ENCODE data around the gene PGRMC1.
"Not testable (repeated sequence)": the region's sequence is repeated elsewhere in the genome, so short reads cannot be mapped to it uniquely, and the experiment has no call there.

The PGRMC1 gene

DNA sequence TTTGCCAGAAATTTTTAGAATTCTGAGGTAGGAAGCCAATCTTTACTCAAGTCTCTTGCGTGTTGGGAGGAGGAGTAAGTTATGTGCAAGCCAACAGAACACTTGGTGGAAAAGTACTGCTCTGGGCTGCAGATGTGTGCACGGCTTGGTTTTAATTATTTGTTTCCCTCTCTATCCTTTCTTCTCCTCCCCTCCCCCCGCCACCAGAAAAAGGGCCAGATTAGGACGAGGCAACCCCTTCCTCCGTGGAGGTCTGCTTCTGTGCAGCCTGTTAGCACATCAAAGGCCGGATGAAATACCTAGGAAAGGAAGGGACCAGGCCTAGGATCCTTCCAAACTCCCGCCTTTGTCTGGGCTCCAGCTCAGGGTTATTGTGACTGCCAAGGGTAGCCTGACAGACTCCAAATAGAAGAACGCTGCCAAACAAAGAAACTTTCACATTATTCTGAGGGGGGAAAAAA, 1.0 kb upstream of the PGRMC1 start:
- no peak for DNase-seq (ENCODE audit: low spot score)

DNA sequence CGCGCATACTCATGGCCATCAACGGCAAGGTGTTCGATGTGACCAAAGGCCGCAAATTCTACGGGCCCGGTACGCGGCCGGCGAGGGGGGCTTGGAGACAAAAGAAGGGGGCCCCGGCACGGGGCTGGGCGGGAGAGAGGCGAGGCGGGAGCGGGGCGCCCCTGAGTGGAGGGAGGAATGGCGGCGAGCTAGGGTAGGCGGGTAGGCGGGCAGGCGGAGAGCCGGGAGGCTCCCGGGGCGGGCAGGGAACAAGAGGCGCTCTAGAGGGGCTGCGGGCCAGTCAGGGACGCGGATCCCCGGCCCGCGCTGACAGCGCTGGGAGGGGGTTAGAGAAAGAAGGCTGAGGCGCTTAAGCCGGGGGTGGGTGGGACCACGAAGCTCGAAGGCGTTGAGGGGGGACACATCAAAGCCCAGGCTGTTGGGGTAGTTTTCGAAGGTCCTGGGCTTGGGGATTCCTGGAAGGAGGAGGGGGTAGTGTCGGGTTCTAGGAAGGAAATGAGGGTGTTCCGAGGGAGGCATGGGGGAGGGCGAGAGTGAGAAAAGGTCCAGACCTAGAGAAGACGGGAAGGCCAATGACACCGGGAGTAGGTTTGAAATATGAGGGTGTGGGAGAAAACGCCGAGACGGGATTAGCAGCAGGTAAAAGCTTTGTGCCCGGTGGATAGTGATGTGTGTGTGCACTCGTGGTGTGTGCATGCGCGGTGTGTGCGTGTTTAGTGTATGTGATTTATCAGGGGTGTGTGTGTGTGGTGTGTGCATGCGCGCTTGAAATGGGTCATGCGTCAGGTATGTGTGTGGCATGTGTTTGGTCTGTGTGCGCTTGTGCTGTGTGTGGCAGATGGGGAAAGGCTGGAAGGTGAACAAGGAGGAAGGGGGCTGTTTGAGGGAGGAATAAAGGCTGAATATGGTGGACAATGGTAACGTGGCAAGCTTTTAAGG, 807 bp downstream of the PGRMC1 start:
- peak; percentile 41 for DNase-seq (ENCODE audit: low spot score)

DNA sequence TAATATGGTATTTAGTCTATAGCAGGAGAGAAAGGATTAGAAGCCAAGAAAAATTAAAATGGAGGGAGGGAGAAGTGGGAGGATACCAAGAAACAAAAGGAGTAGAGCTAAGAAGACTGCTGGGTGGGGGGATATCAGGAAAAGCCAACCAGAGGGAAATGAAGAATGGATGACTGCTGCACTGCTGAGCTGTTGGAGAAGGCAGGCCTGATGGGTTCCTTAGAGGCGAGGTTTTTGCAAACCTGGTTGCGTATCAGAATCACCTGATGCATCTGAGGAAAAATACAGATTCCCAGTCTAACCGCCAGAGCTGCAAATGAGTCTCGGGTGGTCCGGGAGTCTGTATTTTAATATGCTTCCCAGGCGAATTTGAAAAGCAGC, 1.5 kb downstream of the PGRMC1 start:
- no peak for DNase-seq (ENCODE audit: low spot score)

DNA sequence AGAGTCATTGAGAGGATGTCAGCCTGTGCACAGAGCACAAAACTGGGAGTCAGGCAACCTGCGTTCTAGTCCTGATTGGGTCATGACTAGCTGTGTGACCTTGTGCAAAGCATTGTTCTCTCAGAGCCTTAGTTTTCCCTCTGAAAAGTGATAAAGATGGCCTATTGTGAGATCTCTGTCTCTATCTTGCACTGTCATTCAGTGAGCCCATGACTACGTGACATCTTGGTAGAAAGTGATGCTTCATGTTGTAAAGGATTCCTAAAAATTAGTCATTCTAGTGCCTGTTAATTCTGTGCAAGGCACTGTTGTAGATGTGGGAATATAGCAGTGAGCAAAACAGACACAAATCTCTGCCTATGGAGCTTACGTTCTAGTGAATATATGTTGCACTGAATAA, 2.5 kb downstream of the PGRMC1 start:
- DNase-seq (ENCODE audit: low spot score) = no peak

- DNase-seq (ENCODE audit: low spot score) = no peak
Observed at GRCh38 chrX:119240356-119240755, 4.3 kb downstream of the PGRMC1 start.

DNA sequence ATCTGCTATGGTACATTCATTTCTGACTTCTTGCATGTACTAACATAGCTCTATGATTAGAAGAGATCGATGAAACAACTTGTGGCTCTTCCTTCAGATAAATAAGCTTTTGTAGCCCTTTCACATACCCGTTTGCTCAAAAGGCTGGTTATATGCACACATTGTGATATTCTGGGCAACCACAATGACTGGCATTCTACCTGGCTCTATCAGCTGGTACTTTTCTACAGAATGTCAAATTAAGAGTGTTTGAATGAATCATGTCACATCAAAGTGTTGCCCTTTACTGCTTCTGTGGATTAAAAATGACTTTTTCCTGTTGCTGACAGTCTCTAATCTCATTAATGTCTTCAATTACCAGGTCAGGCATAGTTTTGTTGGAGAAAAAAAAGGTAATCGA, 11.6 kb downstream of the PGRMC1 start:
- no peak for DNase-seq (ENCODE audit: low spot score)

DNA sequence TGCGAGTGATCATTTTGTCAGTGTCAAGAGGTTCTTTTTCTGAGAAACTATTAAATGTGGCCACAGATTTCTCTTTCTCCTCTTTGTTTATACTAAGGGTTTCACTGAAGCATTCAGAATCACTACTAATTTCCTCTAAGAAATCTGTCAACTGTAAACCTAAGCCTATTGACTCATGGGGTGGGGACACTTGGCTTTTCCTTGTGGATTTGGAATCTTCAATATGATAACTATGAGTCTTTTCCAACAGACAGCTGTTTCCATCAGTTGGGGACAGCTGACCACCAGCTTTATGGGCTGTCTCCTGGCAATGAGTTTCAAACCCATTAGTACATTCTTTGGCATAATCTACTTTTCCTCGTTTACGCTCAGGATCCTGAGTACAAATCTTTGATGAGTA, 13.8 kb downstream of the PGRMC1 start:
- DNase-seq (ENCODE audit: low spot score) = no peak

GRCh38 chrX:119251386-119251785, 15.3 kb downstream of the PGRMC1 start:
- DNase-seq (ENCODE audit: low spot score) = no peak

DNA sequence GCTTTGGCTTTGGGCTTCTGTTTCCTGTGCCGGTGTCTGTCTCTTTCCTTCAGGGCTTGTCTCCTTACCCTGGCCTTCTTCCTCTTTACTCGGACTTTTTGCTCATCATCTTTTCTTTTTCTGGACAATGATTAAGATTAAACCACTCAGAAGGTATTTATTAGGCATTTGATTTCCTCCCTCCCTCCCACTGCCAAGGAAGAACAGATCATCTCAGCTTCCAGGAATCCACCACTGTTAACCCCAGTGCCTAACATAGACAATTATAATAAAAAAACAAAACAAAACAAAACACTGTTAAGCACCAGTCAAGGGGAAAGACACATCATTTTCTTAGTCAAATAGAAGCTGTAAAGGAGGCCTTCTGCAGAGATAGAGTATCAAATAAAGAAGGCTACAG, 16.6 kb downstream of the PGRMC1 start:
- DNase-seq (ENCODE audit: low spot score) = no peak

DNA sequence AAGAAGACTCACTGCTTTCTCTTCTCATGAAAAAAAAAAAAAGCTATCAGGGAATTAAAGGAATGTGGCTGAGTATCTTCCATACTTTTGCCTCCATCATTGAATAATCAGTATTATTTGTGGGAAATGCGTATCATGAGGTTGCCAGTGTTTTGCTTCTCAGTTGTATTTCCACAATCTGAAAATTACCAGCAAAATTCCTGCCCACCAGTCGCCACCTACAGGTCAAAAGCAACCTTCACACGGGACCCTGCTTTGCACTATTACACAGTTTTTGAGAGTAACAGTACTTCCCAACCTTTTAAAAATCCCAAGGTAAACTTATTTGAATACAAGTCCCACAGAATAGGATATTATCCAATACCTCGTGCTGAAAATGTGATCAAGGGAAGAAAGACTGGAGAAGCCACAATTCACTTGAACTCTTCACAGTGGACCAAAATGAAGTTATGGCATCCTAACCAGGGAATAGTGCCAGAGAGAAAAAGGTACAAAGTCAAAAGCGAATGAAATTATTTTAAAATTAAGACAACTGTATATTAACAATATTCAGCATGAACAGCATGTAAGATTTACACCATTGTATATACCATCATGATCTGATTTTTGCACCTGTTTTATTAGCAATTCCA, 30.4 kb downstream of the PGRMC1 start:
- DNase-seq (ENCODE audit: low spot score) = peak; percentile 38

DNA sequence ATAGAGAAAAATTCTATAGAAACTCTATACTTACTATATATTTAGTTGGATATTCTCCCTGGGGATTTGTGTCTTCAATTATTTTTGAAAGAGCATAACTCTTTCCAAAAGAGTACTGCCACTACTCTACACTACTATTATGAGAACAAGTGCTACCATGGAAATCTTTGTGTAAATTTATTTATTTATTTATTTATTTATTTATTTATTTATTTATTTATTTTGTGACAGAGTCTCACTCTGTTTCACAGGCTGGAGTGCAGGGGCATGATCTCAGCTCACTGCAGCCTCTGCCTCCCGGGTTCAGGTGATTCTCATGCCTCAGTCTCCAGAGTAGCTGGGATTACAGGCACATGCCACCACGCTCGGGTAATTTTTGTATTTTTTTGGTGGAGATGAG, 31.0 kb downstream of the PGRMC1 start:
- DNase-seq (ENCODE audit: low spot score) = not testable (repeated sequence)

DNA sequence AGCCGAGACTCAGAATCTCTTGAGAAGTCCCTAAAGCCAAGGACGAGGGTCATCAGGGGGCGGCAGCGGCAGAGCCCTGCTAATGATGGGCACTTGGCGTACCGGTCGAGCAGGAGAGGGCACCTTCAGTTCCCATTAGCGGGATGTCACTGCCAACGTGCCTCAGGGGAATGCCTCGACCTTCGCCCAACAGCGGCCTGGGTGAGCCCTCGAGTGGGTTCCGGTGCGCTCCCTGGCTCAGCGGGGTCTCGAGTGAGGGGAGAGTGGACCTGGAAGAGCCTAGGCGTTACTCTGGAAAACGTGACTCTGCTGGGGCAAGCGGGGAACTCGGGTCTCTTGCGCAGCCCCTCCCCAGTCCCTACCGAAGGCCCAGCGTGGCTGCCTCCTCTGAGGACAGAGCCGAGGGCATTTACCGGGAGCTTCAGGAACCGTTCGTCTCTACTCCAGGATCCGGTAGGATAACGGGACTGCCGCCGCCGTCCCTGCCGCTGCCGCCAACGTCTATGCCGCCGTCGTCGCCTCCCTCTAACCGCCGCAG, 36.9 kb downstream of the PGRMC1 start:
- DNase-seq (ENCODE audit: low spot score) = no peak

DNA sequence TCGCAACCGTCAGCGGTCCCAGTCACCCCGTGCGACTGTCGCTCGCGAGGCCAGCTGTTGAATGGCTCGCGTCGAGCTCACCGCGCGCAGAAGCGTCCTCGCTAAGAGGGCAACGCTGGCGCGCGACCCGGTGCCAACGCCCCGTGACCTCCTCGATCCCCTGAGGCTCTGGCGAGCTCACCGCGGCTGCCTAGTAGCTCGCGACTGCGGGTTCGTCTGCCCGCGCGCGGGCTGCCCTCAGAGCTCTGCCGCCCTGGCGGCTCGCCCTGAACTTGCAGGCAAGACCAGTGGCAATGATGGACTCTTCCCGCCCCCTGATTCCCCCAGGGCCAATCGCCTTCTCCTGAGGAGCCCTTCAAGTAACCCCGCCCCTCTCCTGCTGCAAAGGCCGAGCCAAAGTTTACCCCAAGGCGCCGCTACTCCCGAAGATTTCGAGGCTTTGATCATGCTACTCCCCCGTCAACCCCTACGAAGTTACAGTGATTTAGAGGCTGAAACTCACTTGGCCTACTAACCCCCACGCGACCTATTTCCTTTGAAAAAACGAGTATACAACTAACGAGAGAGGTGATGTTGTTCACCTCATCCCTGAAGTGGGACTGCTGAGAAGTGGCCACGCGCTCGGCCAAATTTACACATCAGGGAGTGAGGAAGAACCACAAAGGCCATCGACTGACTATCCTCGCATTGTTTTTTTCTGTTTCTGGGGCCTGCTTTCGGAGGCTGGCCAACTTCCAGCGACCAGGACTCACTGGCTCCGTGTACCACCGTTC, 37.5 kb downstream of the PGRMC1 start:
- no peak for DNase-seq (ENCODE audit: low spot score)

DNA sequence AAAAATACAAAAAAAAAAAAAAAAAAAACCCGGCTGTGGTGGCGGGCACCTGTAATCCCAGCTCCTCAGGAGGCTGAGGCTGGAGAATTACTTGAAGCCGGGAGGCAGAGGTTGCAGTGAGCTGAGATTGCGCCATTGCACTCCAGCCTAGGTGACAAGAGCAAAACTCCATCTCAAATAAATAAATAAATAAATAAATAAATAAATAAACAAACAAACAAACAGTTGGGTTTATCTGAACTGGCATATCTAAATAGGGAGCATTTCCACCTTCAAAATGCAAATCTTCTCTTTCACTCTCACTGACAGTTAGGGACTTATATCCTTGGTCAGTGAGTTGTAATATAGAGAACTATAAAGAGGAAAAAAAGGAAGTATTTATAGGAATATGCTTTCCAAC, 46.3 kb downstream of the PGRMC1 start:
- not testable (repeated sequence) for DNase-seq (ENCODE audit: low spot score)

- DNase-seq (ENCODE audit: low spot score) = no peak
Observed at GRCh38 chrX:119288890-119289393, 52.9 kb downstream of the PGRMC1 start.

DNA sequence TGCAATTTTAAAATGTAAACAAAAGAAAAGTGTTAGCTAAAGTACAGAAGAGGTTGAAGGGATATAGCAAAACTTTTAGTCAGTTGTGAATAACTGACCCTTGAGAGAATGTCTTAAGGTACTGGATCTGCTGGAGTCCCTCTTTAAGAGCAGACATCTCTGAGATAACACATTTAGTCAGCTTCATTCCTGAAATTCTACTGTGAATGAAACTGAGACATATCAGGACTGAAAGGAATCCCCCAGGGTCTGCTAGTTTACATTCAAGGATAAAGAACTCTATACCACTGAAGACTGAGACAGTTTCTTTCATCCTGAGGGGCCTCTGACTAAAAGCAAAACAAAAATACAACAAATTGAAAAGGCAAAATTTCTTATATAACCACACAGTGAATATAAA, 54.4 kb downstream of the PGRMC1 start:
- DNase-seq (ENCODE audit: low spot score) = no peak

DNA sequence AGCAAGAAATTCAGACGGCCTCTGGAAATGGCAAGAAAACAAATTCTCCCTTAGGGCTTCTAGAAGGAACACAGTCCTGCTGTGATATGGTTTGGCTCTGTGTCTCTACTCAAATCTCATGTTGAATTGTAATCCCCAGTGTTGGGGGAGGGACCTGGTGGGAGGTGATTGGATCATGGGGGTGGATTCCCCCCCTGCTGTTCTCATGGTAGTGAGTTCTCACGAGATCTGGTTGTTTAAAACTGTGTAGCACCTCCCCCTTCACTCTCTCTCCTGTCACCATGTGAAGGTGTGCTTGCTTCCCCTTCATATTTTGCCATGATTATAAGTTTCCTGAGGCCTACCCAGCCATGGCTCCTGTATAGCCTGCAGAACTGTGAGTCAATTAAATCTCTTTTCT, 55.2 kb downstream of the PGRMC1 start:
- DNase-seq (ENCODE audit: low spot score) = not testable (repeated sequence)

- peak; percentile 5 for DNase-seq (ENCODE audit: low spot score)
Observed at GRCh38 chrX:119292445-119292844, 56.4 kb downstream of the PGRMC1 start.
